Measurements from ENCODE around the gene MTA3. TPM values are rescaled to one million over a fixed set of nuclear protein-coding genes. Genes with fewer than 3 reads are reported as not detected.

Gene MTA3
- total RNA-seq, 4 donors from 2014 or later: 40.0 to 73.2 (median 54.3) TPM

DNA sequence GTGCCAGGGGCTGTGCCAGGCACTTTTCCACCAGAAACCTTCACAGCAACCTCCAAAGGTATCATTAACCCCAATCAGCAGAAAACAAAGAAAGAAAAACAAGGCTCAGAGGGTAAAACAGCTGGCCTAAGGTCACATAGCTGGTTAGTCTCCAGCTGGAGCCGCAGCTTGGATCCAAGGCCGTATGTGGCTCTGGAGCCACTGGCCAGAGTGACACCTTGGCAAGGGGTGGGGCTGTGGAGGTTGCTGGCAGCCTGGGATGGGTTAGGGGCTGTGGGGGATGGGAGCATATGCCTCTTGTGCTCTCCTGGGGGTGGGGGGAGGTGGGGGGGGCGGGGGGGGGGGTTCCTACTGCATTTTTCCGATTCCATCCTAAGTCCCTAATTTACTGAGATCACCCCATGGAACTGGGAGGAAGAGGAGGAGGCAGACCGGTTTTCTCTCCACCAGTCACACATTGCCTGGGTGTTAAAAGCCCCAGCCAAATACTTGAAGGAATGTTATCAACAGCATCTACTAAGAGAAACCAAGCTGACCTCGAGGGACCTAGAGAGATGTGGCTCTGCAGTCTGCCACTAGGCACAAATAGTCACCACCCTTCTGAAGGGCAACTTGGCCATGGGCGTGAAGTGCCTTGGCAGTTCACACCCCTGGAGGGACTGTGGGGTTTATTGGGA, 215.9 kb downstream of the MTA3 start:
- H3K9me3 ChIP-seq: no peaks in the 10 kb centered on the region
- H3K27ac ChIP-seq: peak overlapping the region in 1 of 4 donors; percentile 17
- intact Hi-C loops (cut with DNase I; ENCODE audit: low total_unique reads) (no loop called here), in situ Hi-C loops (cut with MboI; ENCODE audit: low pct_ligation_motif_present in 1 of 4, low pct_unique_long_range_greater_than_20kb in 1 of 4, low sequenced_read_pairs in 3 of 4) (no loop called here)
- TF ChIP-seq EP300 (IDR thresholded peaks at IDR 0.05; ENCODE audit: low read depth) (no peak), POLR2AphosphoS5 (IDR thresholded peaks at IDR 0.05) (no peak), CTCF (IDR thresholded peaks at IDR 0.05) (no peak), POLR2A (IDR thresholded peaks at IDR 0.05) (no peak)
- H3K4me1 ChIP-seq: peaks cover 0 to 6% (median 0%) of the 10 kb centered on the region in 4 donors
- no peaks in the 10 kb centered on the region for H3K36me3 ChIP-seq
- H3K27me3 ChIP-seq: no peaks in the 10 kb centered on the region
- no peak for DNase-seq
- 83 to 89% methylated on average over 2 to 6 of the region's 7 CpGs for WGBS, 2 donors (ENCODE audit: low coverage in 1 of 2)
- no peak overlapping the region for H3K4me3 ChIP-seq

- in situ Hi-C loops (cut with MboI; ENCODE audit: low pct_ligation_motif_present in 1 of 4, low pct_unique_long_range_greater_than_20kb in 1 of 4, low sequenced_read_pairs in 3 of 4) (no loop called here), intact Hi-C loops (cut with DNase I; ENCODE audit: low total_unique reads) (no loop called here)
- H3K27ac ChIP-seq: peak overlapping the region in 1 of 4 donors; percentile 37
- DNase-seq: no peak
- no peaks in the 10 kb centered on the region for H3K27me3 ChIP-seq
- peaks cover 0 to 9% (median 5%) of the 10 kb centered on the region in 4 donors for H3K4me1 ChIP-seq
- no peak overlapping the region for H3K4me3 ChIP-seq
- TF ChIP-seq POLR2A (IDR thresholded peaks at IDR 0.05) (no peak), EP300 (IDR thresholded peaks at IDR 0.05; ENCODE audit: low read depth) (no peak), POLR2AphosphoS5 (IDR thresholded peaks at IDR 0.05) (no peak), CTCF (IDR thresholded peaks at IDR 0.05) (no peak)
- 84 to 100% methylated on average over 2 to 15 of the region's 15 CpGs for WGBS, 2 donors (ENCODE audit: low coverage in 1 of 2)
- no peaks in the 10 kb centered on the region for H3K36me3 ChIP-seq
- no peaks in the 10 kb centered on the region for H3K9me3 ChIP-seq
Measured at GRCh38 chr2:42786561-42787345, 218.3 kb downstream of the MTA3 start.

GRCh38 chr2:42787424-42787787, 219.0 kb downstream of the MTA3 start:
- Histone ChIP-seq H3K9me3 (no peaks in the 10 kb centered on the region), H3K27ac (no peak overlapping the region), H3K36me3 (no peaks in the 10 kb centered on the region), H3K4me3 (no peak overlapping the region), H3K4me1 (peaks cover 0 to 16% (median 10%) of the 10 kb centered on the region in 4 donors), H3K27me3 (no peaks in the 10 kb centered on the region)
- intact Hi-C loops (cut with DNase I; ENCODE audit: low total_unique reads) (no loop called here), in situ Hi-C loops (cut with MboI; ENCODE audit: low pct_ligation_motif_present in 1 of 4, low pct_unique_long_range_greater_than_20kb in 1 of 4, low sequenced_read_pairs in 3 of 4) (no loop called here)
- 80% methylated on average over 3 of the region's 3 CpGs; no CpG with 5 or more reads in 1 of the 2 donors for WGBS, 2 donors (ENCODE audit: low coverage in 1 of 2)
- DNase-seq: no peak
- TF ChIP-seq EP300 (IDR thresholded peaks at IDR 0.05; ENCODE audit: low read depth) (no peak), POLR2AphosphoS5 (IDR thresholded peaks at IDR 0.05) (no peak), POLR2A (IDR thresholded peaks at IDR 0.05) (no peak), CTCF (IDR thresholded peaks at IDR 0.05) (no peak)

- no peak overlapping the region for H3K4me3 ChIP-seq
- H3K27ac ChIP-seq: no peak overlapping the region
- no peaks in the 10 kb centered on the region for H3K36me3 ChIP-seq
- H3K4me1 ChIP-seq: peaks cover 0 to 17% (median 10%) of the 10 kb centered on the region in 4 donors
- intact Hi-C loops (cut with DNase I; ENCODE audit: low total_unique reads): no loop called here
- no peaks in the 10 kb centered on the region for H3K9me3 ChIP-seq
- WGBS, 2 donors (ENCODE audit: low coverage in 1 of 2): 77% methylated on average over 11 of the region's 12 CpGs; no CpG with 5 or more reads in 1 of the 2 donors
- TF ChIP-seq CTCF (IDR thresholded peaks at IDR 0.05) (no peak), POLR2AphosphoS5 (IDR thresholded peaks at IDR 0.05) (no peak), POLR2A (IDR thresholded peaks at IDR 0.05) (no peak), EP300 (IDR thresholded peaks at IDR 0.05; ENCODE audit: low read depth) (no peak)
- no peak for DNase-seq
- in situ Hi-C loops (cut with MboI; ENCODE audit: low pct_ligation_motif_present in 1 of 4, low pct_unique_long_range_greater_than_20kb in 1 of 4, low sequenced_read_pairs in 3 of 4): no loop called here
- no peaks in the 10 kb centered on the region for H3K27me3 ChIP-seq
Measured at GRCh38 chr2:42787788-42788477, 219.5 kb downstream of the MTA3 start.

All from transverse colon (tissue), 4 donors.